ENCODE measurements around the gene ACP6. TPM values are rescaled to one million over a fixed set of nuclear protein-coding genes. Genes with fewer than 3 reads are reported as not detected.

The ACP6 gene
- total RNA-seq, 1 experiment from 2014 or later, result 20.3 TPM

Small RNA genes within 50 kb of the gene (small RNA-seq; reads per million reads assigned to genes)
- gene RN7SL261P, result not detected

Other genes with a start within 250 kb of the ACP6 start
- gene BCL9, start 129.0 kb downstream of the ACP6 start, total RNA-seq (2014; rRNA removed; shearing (Covaris generic)), result 4.7 and 10.0 TPM in 2 replicates
- not detected in 2 replicates for gene GJA5, start 90.1 kb upstream of the ACP6 start, total RNA-seq (2014; rRNA removed; shearing (Covaris generic))
- gene GJA8, start 232.3 kb upstream of the ACP6 start, total RNA-seq (2014; rRNA removed; shearing (Covaris generic)), result not detected in 2 replicates